GM19193 (cell line): ENCODE data around the gene TGM3.

Experiments used
- POLR2A ChIP-seq: IDR thresholded peaks from 4 replicates; pipeline ENCODE4 v1.6.1; 2011; ENCODE audit not compliant: insufficient read depth, insufficient read length; ENCODE audit errors: extremely low read depth

TGM3 gene

GRCh38 chr20:2279253-2279779, 16.5 kb upstream of the TGM3 start:
- no peak for TF ChIP-seq POLR2A

GRCh38 chr20:2280082-2280481, 15.7 kb upstream of the TGM3 start:
- TF ChIP-seq POLR2A, result no peak

GRCh38 chr20:2281563-2281962, 14.2 kb upstream of the TGM3 start:
- no peak for TF ChIP-seq POLR2A

- no peak for TF ChIP-seq POLR2A
Measured at GRCh38 chr20:2282181-2282580, 13.6 kb upstream of the TGM3 start.

- TF ChIP-seq POLR2A, result no peak
Measured at GRCh38 chr20:2283706-2284423, 11.9 kb upstream of the TGM3 start.

GRCh38 chr20:2285193-2285592, 10.6 kb upstream of the TGM3 start:
- no peak for TF ChIP-seq POLR2A

- TF ChIP-seq POLR2A, result no peak
Measured at GRCh38 chr20:2285613-2286012, 10.2 kb upstream of the TGM3 start.

- TF ChIP-seq POLR2A, result no peak
Measured at GRCh38 chr20:2287504-2287903, 8.3 kb upstream of the TGM3 start.

- TF ChIP-seq POLR2A, result no peak
Measured at GRCh38 chr20:2289475-2289874, 6.3 kb upstream of the TGM3 start.

GRCh38 chr20:2290486-2290885, 5.3 kb upstream of the TGM3 start:
- no peak for TF ChIP-seq POLR2A

GRCh38 chr20:2292416-2293110, 3.2 kb upstream of the TGM3 start:
- TF ChIP-seq POLR2A, result no peak

- no peak for TF ChIP-seq POLR2A
Measured at GRCh38 chr20:2293486-2293885, 2.3 kb upstream of the TGM3 start.

GRCh38 chr20:2293971-2294370, 1.8 kb upstream of the TGM3 start:
- no peak for TF ChIP-seq POLR2A

- TF ChIP-seq POLR2A, result no peak
Measured at GRCh38 chr20:2295286-2295685, 515 bp upstream of the TGM3 start.

GRCh38 chr20:2296524-2297356, 939 bp downstream of the TGM3 start:
- no peak for TF ChIP-seq POLR2A
